Activated T-cell treated with anti-CD3 and anti-CD28 coated beads, Interleukin-2, amount 50 U/mL, for 24 hours (primary cell): Measurements from ENCODE around the gene PCTP.

Source experiments
- DNase-seq: peaks from one replicate; pipeline ENCODE4 v3.0.0-alpha.2; 2020
- H3K27ac Mint-ChIP-seq: 2 replicates; pipeline ENCODE4 v1.8.0; 2020; ENCODE audit warnings: mild to moderate bottlenecking, mixed read lengths
- H3K27me3 Mint-ChIP-seq: 2 replicates; pipeline ENCODE4 v1.8.0; 2020; ENCODE audit warnings: mixed read lengths
- H3K36me3 Mint-ChIP-seq: 2 replicates; pipeline ENCODE4 v1.8.0; 2020; ENCODE audit warnings: low read depth, mixed read lengths
- H3K4me1 Mint-ChIP-seq: 2 replicates; pipeline ENCODE4 v1.8.0; 2020; ENCODE audit warnings: low read depth, mixed read lengths
- H3K4me3 Mint-ChIP-seq: 2 replicates; pipeline ENCODE4 v1.8.0; 2020; ENCODE audit warnings: mild to moderate bottlenecking, moderate library complexity, mixed read lengths
- H3K9me3 Mint-ChIP-seq: 2 replicates; pipeline ENCODE4 v1.8.0; 2020; ENCODE audit warnings: mixed read lengths

Gene PCTP

DNA sequence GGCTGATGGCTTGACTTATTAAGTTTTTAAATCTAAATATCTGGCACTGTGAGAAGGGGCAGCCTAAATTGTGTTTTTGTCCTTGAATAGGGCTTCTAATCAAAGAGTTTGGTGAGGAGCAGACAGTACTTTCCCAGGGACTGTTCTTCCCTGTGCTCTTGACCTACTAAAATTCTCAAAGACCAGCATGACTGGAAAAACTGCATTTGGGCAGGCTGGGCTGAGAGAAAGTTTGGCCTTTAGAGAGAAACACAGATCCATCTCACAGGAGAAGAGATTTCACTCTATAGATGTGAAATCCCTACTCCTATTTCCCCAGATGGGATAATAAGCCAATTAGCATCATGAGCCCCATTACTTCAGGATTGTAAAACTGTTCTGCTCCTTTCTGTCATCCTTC lies 7.3 kb downstream of the PCTP start:
- H3K36me3 Mint-ChIP-seq: no peaks in the 10 kb centered on the region
- H3K4me1 Mint-ChIP-seq: no peaks in the 10 kb centered on the region
- H3K9me3 Mint-ChIP-seq: no peaks in the 10 kb centered on the region
- no peak for DNase-seq
- no peak overlapping the region for H3K4me3 Mint-ChIP-seq
- H3K27me3 Mint-ChIP-seq: no peaks in the 10 kb centered on the region
- H3K27ac Mint-ChIP-seq: no peak overlapping the region

DNA sequence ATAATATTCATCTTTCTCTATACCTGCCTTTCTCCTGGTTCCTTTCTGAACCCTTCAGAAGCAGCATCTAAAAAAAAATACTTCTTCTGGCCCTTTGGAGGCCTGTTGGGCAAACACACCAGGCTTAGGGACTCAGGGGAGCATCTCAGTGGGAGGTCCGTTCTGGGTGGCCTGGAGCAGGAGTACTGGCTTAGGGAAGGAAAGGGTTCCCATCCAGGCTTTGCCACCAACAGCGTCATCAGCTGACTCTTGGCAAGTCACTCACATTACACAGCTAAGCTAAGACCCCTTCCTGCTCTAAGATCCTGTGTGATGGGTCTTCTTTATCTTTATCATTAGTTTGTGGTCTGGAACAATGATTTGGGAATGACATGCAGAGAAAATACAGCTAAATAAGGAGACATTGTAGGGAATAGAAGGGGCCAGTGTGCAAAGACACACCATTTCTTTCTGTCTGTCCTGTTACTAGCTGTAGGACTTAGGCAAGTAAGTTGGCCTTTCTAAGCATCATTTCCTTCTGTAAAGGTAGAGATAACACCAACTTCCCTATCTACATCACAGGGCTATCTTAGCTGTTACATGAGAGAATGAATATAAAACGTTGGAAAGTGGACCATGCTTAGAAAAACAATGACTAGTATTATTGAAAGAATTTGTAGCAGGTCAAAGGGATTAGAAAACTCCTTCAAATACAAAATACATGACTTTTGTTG lies 9.9 kb downstream of the PCTP start:
- Mint-ChIP-seq H3K36me3 (no peaks in the 10 kb centered on the region), H3K9me3 (no peaks in the 10 kb centered on the region), H3K4me3 (no peak overlapping the region), H3K27ac (no peak overlapping the region), H3K4me1 (no peaks in the 10 kb centered on the region), H3K27me3 (no peaks in the 10 kb centered on the region)
- no peak for DNase-seq

DNA sequence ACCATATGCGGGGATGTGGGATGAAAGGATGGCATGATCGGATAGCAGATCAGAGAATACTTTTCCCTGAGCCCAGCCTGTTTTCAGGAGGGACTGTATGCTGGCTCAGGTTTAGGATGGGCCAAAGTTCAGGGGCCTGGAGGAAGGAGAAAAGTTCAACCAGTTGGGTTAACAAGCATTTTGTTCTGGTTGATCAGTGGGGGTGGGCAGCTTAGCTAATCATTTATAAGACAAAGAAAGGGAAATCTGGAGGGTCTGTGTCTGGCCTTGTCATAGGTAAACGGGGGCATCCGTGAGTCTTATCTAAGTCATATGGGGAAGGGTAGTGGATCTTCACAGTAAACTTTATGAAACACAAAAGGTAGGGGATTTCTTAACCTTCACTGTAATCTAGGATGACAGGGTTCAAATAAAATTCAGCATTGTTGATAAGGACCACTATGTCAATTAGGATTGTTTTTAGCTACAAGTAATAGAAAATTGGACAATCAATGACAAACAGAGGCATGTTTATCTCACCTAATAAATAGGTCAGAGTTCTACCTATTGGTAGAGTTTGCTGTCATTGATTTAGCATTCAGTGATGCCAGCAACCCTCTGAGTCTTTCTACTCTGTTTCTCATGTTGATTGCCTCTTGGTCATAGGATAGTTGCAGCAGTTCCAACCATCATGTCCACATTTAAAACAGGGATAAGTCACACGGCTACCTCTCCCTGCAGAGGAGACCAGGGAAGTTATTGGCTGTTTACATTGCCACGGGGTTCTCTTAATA lies 11.4 kb downstream of the PCTP start:
- no peak overlapping the region for H3K4me3 Mint-ChIP-seq
- H3K27ac Mint-ChIP-seq: no peak overlapping the region
- DNase-seq: no peak
- H3K27me3 Mint-ChIP-seq: no peaks in the 10 kb centered on the region
- no peaks in the 10 kb centered on the region for H3K36me3 Mint-ChIP-seq
- no peaks in the 10 kb centered on the region for H3K4me1 Mint-ChIP-seq
- H3K9me3 Mint-ChIP-seq: no peaks in the 10 kb centered on the region

DNA sequence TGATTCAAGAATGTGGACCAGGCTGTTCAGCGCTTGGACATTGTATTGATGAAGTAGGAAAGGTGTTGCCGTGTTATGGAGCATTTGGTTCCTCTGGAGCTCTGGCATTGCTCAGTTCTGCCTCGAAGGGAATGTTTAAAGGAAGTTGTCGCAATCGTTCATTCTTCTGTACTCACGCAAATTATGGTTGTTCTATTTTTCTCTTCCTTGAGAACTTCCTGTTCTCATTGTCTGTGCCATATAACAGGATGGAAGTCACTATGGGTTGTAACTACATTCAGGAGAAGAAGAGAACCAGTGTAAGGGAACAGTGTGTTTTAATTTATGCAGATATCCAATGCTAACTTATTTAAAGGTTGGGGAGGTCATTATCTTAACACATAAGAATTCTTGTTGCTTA lies 13.0 kb downstream of the PCTP start:
- no peaks in the 10 kb centered on the region for H3K9me3 Mint-ChIP-seq
- H3K4me3 Mint-ChIP-seq: no peak overlapping the region
- no peaks in the 10 kb centered on the region for H3K4me1 Mint-ChIP-seq
- DNase-seq: no peak
- peaks cover 3% of the 10 kb centered on the region for H3K36me3 Mint-ChIP-seq
- no peaks in the 10 kb centered on the region for H3K27me3 Mint-ChIP-seq
- H3K27ac Mint-ChIP-seq: no peak overlapping the region

DNA sequence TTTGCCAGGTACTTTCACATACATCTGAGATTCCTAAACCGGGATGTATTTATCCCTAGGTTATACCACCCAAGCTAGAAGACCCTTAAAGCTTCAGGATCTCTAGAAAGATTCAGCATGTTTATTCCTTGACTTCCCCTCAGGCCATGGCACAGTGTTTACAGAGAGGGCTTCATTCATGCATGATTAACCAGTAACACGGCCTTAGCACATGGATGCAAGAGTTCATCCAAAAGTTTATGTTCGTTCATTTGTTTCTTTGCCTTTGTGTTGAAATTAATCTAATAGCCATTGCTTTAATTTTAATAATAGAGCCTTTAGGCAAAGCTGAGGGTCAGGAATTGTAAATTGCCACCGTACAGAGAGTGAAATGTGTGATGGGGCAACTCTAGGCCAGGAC lies 13.8 kb downstream of the PCTP start:
- H3K36me3 Mint-ChIP-seq: peaks cover 5% of the 10 kb centered on the region
- no peak for DNase-seq
- H3K27ac Mint-ChIP-seq: no peak overlapping the region
- H3K4me1 Mint-ChIP-seq: no peaks in the 10 kb centered on the region
- H3K9me3 Mint-ChIP-seq: no peaks in the 10 kb centered on the region
- H3K4me3 Mint-ChIP-seq: no peak overlapping the region
- H3K27me3 Mint-ChIP-seq: no peaks in the 10 kb centered on the region

DNA sequence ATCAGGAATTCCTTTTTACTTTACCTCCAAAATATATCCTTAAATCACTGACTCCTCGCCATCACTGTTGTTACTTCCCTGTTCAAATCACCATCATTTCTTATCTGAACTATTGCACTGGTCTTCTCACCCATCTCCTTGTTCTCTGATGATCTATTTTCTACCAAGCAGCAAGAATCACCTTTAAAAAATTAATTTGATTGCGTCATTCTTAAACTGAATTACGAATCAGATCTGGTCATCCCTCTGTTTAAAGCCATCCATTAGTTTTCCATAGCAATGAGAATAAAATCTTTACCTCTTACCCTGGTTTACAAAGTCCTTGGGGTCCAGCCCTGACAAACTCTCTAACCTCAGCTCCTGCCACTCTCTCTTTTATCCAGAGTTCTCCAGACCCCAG lies 14.6 kb downstream of the PCTP start:
- no peaks in the 10 kb centered on the region for H3K4me1 Mint-ChIP-seq
- peaks cover 5% of the 10 kb centered on the region for H3K36me3 Mint-ChIP-seq
- H3K9me3 Mint-ChIP-seq: no peaks in the 10 kb centered on the region
- H3K4me3 Mint-ChIP-seq: no peak overlapping the region
- DNase-seq: no peak
- no peak overlapping the region for H3K27ac Mint-ChIP-seq
- no peaks in the 10 kb centered on the region for H3K27me3 Mint-ChIP-seq

DNA sequence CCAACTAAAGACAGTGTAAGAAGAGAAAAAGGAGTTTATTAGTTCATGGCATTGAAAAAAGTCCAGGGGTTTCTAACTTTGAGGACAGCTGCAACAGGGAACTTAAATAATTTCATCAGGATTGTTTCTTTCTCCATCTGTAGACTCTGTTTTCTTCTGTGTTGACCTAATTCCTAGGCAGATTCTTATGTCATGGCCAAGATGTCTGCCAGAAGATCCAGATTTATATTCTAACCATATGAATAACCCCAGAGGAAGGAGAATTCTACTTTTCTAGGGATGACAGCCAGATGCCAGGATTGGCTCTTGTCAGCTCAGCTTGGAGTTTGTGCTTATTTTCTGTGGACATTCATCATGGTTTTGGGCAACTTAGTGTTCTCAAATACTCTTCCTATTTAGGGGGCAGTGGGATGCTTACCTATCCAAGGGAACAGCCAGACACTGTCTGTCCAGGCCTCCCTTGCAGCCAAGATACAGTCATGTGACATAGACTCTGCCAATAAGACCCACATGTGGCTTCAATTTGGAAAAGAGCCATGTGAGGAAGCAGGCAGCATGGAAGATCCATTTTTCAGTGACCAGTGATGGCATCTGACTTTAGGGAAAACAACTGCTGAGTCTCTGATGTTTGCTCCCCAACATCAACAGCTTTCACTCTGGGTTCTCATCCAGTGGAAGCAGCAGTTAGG lies 18.2 kb downstream of the PCTP start:
- Mint-ChIP-seq H3K36me3 (peaks cover 25% of the 10 kb centered on the region), H3K4me3 (no peak overlapping the region), H3K9me3 (no peaks in the 10 kb centered on the region), H3K4me1 (no peaks in the 10 kb centered on the region), H3K27me3 (no peaks in the 10 kb centered on the region), H3K27ac (no peak overlapping the region)
- no peak for DNase-seq

DNA sequence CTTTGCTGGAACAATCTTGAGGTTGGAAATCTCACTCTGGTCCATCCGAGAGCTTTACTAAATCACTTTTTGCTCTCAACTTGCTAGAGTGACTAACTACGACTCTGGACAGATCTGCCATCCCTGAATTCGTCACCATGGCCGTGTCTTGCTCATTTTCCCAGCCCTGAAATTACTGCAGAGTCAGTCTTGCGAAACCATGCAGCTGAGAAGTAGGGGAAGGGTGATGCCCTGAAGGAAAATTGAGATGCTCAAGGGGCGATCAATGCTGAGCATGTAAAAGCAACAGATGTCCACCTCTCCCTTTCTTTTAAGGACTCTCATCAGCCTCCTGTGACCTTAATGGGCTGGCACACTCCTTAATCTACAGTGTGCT lies 18.8 kb downstream of the PCTP start:
- H3K27ac Mint-ChIP-seq: no peak overlapping the region
- H3K4me1 Mint-ChIP-seq: no peaks in the 10 kb centered on the region
- peaks cover 29% of the 10 kb centered on the region for H3K36me3 Mint-ChIP-seq
- no peaks in the 10 kb centered on the region for H3K27me3 Mint-ChIP-seq
- no peak for DNase-seq
- no peak overlapping the region for H3K4me3 Mint-ChIP-seq
- no peaks in the 10 kb centered on the region for H3K9me3 Mint-ChIP-seq

DNA sequence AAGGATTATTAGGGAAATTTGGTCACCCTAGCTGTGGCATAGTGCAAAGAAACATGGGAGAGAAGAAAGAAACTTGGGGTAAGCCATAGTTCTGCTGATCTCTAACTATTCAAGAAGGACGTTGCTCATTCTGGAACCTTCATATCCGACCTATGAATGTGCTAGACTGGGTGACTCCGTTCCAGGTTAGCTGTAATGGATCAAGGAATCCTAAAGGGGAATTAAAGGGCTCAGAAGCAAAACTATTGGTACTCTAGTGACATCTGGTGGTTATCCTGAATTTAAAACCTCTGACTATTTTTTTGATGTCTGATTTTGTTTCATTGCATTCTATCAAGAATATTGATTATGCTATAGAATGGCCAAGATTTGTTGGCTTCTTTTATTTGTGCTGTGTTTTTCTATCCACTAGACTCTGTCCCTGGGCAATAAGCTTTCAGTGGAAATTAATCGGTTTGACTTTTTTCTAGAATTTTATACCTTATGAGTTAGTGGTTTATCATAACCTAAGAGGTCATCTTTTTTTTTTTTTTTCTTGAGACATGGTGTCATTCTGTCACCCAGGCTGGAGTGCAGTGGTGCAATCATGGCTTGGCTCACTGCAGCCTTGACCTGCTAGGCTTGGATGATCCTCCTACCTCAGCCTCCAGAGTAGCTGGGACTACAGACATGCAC lies 19.5 kb downstream of the PCTP start:
- no peak overlapping the region for H3K4me3 Mint-ChIP-seq
- H3K9me3 Mint-ChIP-seq: no peaks in the 10 kb centered on the region
- H3K36me3 Mint-ChIP-seq: peaks cover 33% of the 10 kb centered on the region
- H3K4me1 Mint-ChIP-seq: no peaks in the 10 kb centered on the region
- H3K27me3 Mint-ChIP-seq: no peaks in the 10 kb centered on the region
- H3K27ac Mint-ChIP-seq: no peak overlapping the region
- DNase-seq: no peak

DNA sequence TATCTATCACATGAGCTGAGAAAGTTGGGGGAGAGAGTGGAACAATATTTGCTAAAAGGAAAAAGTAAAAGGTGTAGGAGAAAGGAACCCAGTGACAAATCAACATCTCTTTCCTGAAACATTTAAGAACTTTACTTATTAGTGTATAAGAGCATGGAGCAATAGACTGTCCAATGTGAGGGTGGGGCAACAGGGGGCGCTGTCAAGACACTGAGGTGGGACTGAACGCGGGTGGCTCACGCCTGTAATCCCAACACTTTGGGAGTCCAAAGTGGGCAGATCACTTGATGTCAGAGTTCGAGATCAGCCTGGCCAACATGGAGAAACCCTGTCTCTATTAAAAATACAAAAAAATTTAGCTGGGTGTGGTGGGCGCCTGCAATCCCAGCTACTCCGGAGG lies 21.2 kb downstream of the PCTP start:
- Mint-ChIP-seq H3K4me1 (no peaks in the 10 kb centered on the region), H3K36me3 (peaks cover 46% of the 10 kb centered on the region), H3K4me3 (no peak overlapping the region), H3K9me3 (no peaks in the 10 kb centered on the region), H3K27ac (peak overlapping the region; percentile 3), H3K27me3 (no peaks in the 10 kb centered on the region)
- no peak for DNase-seq

DNA sequence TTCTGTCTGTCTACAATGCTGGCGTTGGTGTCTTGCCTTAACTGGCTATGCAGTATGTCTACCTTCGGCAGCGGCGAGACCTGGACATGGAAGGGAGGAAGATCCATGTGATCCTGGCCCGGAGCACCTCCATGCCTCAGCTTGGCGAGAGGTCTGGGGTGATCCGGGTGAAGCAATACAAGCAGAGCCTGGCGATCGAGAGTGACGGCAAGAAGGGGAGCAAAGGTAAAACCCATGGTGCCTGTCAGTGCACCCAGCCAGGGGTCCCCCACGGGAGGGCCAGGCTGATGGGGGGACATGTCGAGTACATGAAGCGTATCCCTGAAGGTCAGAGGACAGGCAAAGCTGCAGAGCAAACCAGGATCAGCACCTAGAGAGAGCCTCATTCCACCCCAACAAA lies 22.8 kb downstream of the PCTP start:
- H3K4me3 Mint-ChIP-seq: no peak overlapping the region
- H3K27ac Mint-ChIP-seq: no peak overlapping the region
- no peaks in the 10 kb centered on the region for H3K27me3 Mint-ChIP-seq
- no peak for DNase-seq
- peaks cover 44% of the 10 kb centered on the region for H3K36me3 Mint-ChIP-seq
- no peaks in the 10 kb centered on the region for H3K4me1 Mint-ChIP-seq
- no peaks in the 10 kb centered on the region for H3K9me3 Mint-ChIP-seq

DNA sequence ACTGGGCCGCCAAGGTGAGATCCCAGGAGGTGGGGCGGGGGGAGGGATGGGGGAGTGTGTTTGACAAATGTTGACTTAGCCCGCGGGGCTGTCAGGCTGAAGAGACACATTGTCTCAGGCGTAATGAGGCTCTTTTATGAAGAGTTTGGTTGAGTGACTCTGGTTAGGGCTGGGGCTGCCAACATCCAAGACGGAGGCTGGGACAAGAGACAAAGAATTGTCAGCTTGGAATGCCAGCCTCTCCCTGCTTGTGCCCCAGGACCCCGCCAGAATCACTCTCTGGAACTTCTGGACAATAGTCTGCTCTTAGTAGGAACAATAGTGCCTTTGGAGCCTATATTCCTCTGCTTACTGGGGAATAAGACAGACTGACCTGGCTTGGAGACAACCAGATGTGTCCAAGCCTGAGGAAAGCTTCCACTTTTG lies 24.0 kb downstream of the PCTP start:
- H3K4me1 Mint-ChIP-seq: no peaks in the 10 kb centered on the region
- peaks cover 42% of the 10 kb centered on the region for H3K36me3 Mint-ChIP-seq
- no peaks in the 10 kb centered on the region for H3K27me3 Mint-ChIP-seq
- no peak overlapping the region for H3K27ac Mint-ChIP-seq
- no peak overlapping the region for H3K4me3 Mint-ChIP-seq
- DNase-seq: no peak
- H3K9me3 Mint-ChIP-seq: no peaks in the 10 kb centered on the region

DNA sequence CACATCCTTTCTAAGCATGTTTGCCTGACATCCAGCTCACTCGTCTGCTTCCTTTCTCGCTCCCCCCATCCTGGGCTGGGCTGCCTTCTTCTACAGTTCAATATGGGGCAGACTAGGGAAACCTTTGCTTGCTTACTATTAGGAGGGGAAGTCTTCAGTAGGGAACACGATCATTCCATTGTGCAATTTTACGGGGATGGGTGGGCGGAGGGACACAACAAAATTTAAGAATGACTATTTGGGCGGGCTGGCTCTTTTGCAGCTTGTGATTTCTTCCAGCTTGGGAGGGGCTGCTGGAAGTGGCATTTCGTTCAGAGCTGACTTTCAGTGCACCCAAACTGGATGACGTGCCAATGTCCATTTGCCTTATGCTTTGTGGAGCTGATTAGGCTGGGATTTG lies 25.4 kb downstream of the PCTP start:
- no peaks in the 10 kb centered on the region for H3K27me3 Mint-ChIP-seq
- no peaks in the 10 kb centered on the region for H3K9me3 Mint-ChIP-seq
- no peaks in the 10 kb centered on the region for H3K4me1 Mint-ChIP-seq
- DNase-seq: no peak
- H3K36me3 Mint-ChIP-seq: peaks cover 38% of the 10 kb centered on the region
- H3K4me3 Mint-ChIP-seq: no peak overlapping the region
- H3K27ac Mint-ChIP-seq: no peak overlapping the region

DNA sequence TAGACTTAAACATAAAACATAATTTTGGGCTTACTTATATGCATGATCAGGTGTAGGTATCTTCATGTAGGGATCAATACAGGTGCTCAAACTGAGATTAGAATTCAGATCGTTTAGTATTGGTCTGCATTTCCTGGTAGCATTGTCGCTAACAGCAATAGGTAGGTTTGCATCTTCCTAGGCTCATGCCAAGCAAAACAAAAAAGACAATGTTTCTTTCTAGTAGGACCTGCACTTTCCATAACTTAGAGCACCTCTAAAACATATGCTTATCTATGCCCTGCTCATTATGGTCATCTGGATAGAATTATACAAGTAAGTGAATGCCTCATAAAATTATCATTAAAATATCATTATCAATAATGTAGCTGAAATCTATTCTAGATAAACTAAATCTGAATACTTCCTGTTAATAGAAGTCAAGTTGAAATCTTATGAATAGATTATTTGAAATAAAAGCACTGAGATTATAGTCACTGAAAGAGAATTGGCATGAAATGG lies 26.7 kb downstream of the PCTP start:
- Mint-ChIP-seq H3K36me3 (peaks cover 30% of the 10 kb centered on the region), H3K27me3 (peaks cover 1% of the 10 kb centered on the region)

More for the DNA sequence above, 26.7 kb downstream of the PCTP start:
- Mint-ChIP-seq H3K4me1 (no peaks in the 10 kb centered on the region), H3K9me3 (no peaks in the 10 kb centered on the region), H3K4me3 (no peak overlapping the region), H3K27ac (no peak overlapping the region)
- no peak for DNase-seq
